ENCODE results near the gene GCN1. TPM values are rescaled to one million over a fixed set of nuclear protein-coding genes. Genes with fewer than 3 reads are reported as not detected.

GCN1 gene
- total RNA-seq, 2 donors from 2014 or later, result 53.4 to 144 TPM

DNA sequence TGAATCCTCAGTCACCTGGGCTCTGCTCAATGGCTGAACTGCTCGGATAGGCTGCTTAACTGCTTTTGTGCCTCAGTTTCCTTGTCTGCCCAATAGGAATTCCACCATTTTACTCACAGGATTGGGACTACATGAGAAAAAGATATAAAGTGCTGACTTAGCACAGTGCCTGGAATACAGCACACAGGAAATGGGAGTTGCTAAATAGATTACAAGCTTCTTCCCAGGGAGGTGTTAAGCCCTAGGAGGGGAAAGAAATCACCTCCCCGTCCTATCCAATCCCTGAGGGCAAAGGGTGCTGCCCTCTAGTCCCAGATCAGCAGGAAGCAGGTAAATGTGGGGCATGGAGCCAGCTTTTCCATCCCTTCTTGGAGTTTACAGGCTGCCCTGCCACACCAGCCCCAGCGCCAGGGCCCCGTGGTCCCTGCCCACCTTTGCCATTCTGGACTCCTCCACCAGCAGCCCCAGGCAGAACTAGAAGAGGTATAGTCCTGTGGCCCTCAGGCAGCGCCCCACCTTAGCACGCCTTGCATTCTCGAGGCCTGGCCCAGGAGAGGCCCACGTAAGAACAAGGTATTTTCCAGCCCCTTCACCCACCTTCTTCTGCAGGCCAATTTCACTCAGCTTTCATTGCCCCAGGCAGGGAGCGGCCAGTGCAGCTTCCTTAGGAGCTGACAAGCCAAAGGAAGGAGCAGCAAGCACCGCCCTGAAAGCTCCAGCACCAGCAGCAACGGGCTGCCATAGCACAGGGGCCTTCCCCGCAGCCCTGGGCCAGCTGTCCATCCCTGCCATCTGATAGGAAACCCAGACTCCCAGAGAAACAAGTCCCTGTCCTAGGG lies 35.2 kb upstream of the GCN1 start:
- Histone ChIP-seq H3K4me1 (peaks cover 59% of the 10 kb centered on the region), H3K27me3 (no peaks in the 10 kb centered on the region), H3K9ac (ENCODE audit: low read depth in 2 of 2, low read length in 2 of 2) (peak overlapping the region; percentile 58 to 65), H3K4me3 (no peak overlapping the region), H3K36me3 (no peaks in the 10 kb centered on the region), H3K27ac (peak overlapping the region; percentile 86), H3K9me3 (no peaks in the 10 kb centered on the region)
- TF ChIP-seq, protein P1, sequence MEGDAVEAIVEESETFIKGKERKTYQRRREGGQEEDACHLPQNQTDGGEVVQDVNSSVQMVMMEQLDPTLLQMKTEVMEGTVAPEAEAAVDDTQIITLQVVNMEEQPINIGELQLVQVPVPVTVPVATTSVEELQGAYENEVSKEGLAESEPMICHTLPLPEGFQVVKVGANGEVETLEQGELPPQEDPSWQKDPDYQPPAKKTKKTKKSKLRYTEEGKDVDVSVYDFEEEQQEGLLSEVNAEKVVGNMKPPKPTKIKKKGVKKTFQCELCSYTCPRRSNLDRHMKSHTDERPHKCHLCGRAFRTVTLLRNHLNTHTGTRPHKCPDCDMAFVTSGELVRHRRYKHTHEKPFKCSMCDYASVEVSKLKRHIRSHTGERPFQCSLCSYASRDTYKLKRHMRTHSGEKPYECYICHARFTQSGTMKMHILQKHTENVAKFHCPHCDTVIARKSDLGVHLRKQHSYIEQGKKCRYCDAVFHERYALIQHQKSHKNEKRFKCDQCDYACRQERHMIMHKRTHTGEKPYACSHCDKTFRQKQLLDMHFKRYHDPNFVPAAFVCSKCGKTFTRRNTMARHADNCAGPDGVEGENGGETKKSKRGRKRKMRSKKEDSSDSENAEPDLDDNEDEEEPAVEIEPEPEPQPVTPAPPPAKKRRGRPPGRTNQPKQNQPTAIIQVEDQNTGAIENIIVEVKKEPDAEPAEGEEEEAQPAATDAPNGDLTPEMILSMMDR (IDR thresholded peaks at IDR 0.05), result no peak
- intact Hi-C loops (cut with DNase I), result loop anchor here (2.0 kb wide), 1 partner anchor 37 kb away; no protein-coding TSS in a partner anchor
- DNase-seq, result peak; percentile 81

GRCh38 chr12:120229071-120229486 lies 34.6 kb upstream of the GCN1 start:
- H3K9me3 ChIP-seq, result no peaks in the 10 kb centered on the region
- H3K36me3 ChIP-seq, result no peaks in the 10 kb centered on the region
- H3K9ac ChIP-seq (ENCODE audit: low read depth in 2 of 2, low read length in 2 of 2), result peak overlapping the region in 1 of 2 donors; percentile 65
- H3K27ac ChIP-seq, result peak overlapping the region; percentile 86
- peak; percentile 63 for DNase-seq
- TF ChIP-seq, protein P1 (IDR thresholded peaks at IDR 0.05), result no peak
- peaks cover 58% of the 10 kb centered on the region for H3K4me1 ChIP-seq
- no peak overlapping the region for H3K4me3 ChIP-seq
- H3K27me3 ChIP-seq, result no peaks in the 10 kb centered on the region
- intact Hi-C loops (cut with DNase I), result loop anchor here (2.0 kb wide), 1 partner anchor 38 kb away; no protein-coding TSS in a partner anchor

DNA sequence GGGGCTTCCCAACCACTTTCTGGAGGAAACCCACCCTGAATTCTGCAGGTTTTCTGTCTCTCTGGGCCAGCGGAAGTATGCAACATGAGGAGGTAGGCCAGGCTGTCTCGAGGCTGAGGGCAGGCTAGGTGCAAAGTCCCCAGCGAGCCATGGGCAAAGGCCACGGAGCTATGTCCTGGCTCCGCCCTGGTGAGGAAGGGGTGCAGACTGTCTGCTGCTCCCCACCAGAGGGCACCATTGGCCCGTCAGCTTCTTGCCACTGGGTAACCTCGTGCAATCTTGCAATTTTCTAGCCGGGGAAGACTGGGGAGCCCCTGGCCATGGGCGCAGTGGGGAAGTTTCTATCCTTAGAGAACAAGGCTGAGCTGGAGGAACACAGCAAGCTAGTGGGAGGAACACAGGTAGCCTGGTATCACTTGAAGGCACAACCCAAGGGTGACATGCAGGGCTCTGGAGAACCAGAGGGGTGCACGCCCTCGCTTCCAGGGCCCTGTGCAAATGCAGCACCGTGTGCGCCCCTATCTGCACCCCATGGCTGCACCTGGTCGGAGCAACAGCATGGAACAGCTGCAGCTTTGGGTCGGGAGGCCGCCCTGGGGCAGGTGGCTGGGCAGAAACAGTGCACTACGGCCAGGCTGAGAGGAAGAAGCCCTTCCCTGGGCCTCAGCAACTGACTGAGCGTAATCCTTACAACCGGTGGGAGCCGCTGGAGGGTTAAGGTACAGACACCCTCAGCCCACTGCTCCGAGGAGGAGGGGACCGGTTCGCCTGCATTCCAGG lies 34.0 kb upstream of the GCN1 start:
- H3K36me3 ChIP-seq, result no peaks in the 10 kb centered on the region
- H3K27me3 ChIP-seq, result no peaks in the 10 kb centered on the region
- H3K4me1 ChIP-seq, result peaks cover 53% of the 10 kb centered on the region
- no peak overlapping the region for H3K4me3 ChIP-seq
- peak overlapping the region in 1 of 2 donors; percentile 65 for H3K9ac ChIP-seq (ENCODE audit: low read depth in 2 of 2, low read length in 2 of 2)
- H3K27ac ChIP-seq, result peak overlapping the region; percentile 86
- TF ChIP-seq, protein P1 (IDR thresholded peaks at IDR 0.05), result peak; percentile 95
- intact Hi-C loops (cut with DNase I), result loop anchor here (2.0 kb wide), 1 partner anchor 38 kb away; no protein-coding TSS in a partner anchor
- no peaks in the 10 kb centered on the region for H3K9me3 ChIP-seq
- DNase-seq, result peak; percentile 96

GRCh38 chr12:120228041-120228290 lies 33.5 kb upstream of the GCN1 start:
- Histone ChIP-seq H3K27ac (peak overlapping the region; percentile 86), H3K27me3 (no peaks in the 10 kb centered on the region), H3K9ac (ENCODE audit: low read depth in 2 of 2, low read length in 2 of 2) (peak overlapping the region in 1 of 2 donors; percentile 65), H3K4me1 (peaks cover 53% of the 10 kb centered on the region), H3K36me3 (no peaks in the 10 kb centered on the region), H3K4me3 (no peak overlapping the region), H3K9me3 (no peaks in the 10 kb centered on the region)
- intact Hi-C loops (cut with DNase I), result loop anchor here (2.0 kb wide), 1 partner anchor 39 kb away; no protein-coding TSS in a partner anchor
- TF ChIP-seq, protein P1 (IDR thresholded peaks at IDR 0.05), result no peak
- DNase-seq, result no peak

- H3K4me3 ChIP-seq, result no peak overlapping the region
- no peaks in the 10 kb centered on the region for H3K9me3 ChIP-seq
- H3K4me1 ChIP-seq, result peaks cover 53% of the 10 kb centered on the region
- intact Hi-C loops (cut with DNase I), result loop anchor here (2.0 kb wide), 1 partner anchor 39 kb away; no protein-coding TSS in a partner anchor
- H3K9ac ChIP-seq (ENCODE audit: low read depth in 2 of 2, low read length in 2 of 2), result peak overlapping the region in 1 of 2 donors; percentile 65
- no peaks in the 10 kb centered on the region for H3K27me3 ChIP-seq
- peak overlapping the region; percentile 86 for H3K27ac ChIP-seq
- DNase-seq, result no peak
- peaks cover 4% of the 10 kb centered on the region for H3K36me3 ChIP-seq
- TF ChIP-seq, protein P1 (IDR thresholded peaks at IDR 0.05), result no peak
Observed at GRCh38 chr12:120227233-120228040, 32.9 kb upstream of the GCN1 start.

Data from colonic mucosa (tissue), 4 donors.